HG02571 (cell line): ENCODE results near the gene HID1.
"Not testable (repeated sequence)": the region's sequence is repeated elsewhere in the genome, so short reads cannot be mapped to it uniquely, and the experiment has no call there.

Experiments used
- ATAC-seq: cut with Tn5 transposase; IDR thresholded peaks from one replicate; pipeline ENCODE4 v1.9.1; 2021; ENCODE audit warnings: mild to moderate bottlenecking, moderate library complexity; ENCODE audit not compliant: unreplicated experiment

The HID1 gene

GRCh38 chr17:74999523-74999922 is 27.0 kb upstream of the HID1 start:
- no peak for ATAC-seq

- ATAC-seq: no peak
These were observed 26.2 kb upstream of the HID1 start for GRCh38 chr17:74998783-74999182.

GRCh38 chr17:74995847-74996246 is 23.3 kb upstream of the HID1 start:
- ATAC-seq: no peak

- ATAC-seq: no peak
These were observed 21.9 kb upstream of the HID1 start for GRCh38 chr17:74994440-74994839.

DNA sequence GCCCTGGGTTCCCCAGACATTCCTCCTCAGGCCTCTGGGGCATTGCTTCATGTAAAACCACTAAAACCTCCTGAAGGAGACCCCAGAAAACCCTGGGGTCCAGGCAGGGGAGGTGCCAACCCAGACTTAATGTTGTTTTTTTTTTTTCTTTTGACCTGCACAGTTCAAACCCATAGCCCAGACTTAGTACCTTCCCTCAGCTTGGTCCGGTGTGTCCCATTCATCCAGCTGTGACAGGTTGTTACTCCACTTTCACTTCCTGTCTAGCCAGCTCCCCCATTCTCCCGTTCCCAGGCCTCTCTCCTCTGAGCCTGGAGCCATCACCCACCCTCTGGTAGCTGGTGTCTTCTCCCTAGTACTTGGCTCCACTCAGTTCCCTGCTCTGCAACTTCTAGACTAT is 19.7 kb upstream of the HID1 start:
- ATAC-seq: no peak

GRCh38 chr17:74990581-74991105 is 18.1 kb upstream of the HID1 start:
- no peak for ATAC-seq

- ATAC-seq: no peak
These were observed 15.6 kb upstream of the HID1 start for GRCh38 chr17:74987909-74988711.

GRCh38 chr17:74987418-74987908 is 14.9 kb upstream of the HID1 start, which contains the start of gene CDR2L:
Gene CDR2L, plus strand, starts transcription at chr17:74987632. Its CDS starts 412 bp downstream, at chr17:74988044.
- ATAC-seq: peak; percentile 86

DNA sequence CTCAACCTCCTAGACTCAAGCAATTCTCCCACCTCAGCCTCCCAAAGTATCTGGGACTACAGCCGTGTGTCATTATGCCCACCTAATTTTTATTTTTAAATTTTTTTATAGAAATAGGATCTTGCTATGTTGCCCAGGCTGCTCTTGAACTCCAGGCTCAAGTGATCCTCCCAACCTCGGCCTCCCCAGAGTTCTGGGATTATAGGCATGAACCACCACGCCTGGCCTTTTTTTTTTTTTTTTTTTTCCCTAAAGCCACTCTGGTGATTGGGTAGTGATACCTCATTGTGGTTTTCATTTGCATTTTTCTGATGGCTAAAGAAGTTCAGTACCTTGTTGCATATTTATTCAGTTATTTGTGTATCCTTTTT is 13.6 kb upstream of the HID1 start:
- no peak for ATAC-seq

- not testable (repeated sequence) for ATAC-seq
These were observed 10.2 kb upstream of the HID1 start for GRCh38 chr17:74982663-74983313.

DNA sequence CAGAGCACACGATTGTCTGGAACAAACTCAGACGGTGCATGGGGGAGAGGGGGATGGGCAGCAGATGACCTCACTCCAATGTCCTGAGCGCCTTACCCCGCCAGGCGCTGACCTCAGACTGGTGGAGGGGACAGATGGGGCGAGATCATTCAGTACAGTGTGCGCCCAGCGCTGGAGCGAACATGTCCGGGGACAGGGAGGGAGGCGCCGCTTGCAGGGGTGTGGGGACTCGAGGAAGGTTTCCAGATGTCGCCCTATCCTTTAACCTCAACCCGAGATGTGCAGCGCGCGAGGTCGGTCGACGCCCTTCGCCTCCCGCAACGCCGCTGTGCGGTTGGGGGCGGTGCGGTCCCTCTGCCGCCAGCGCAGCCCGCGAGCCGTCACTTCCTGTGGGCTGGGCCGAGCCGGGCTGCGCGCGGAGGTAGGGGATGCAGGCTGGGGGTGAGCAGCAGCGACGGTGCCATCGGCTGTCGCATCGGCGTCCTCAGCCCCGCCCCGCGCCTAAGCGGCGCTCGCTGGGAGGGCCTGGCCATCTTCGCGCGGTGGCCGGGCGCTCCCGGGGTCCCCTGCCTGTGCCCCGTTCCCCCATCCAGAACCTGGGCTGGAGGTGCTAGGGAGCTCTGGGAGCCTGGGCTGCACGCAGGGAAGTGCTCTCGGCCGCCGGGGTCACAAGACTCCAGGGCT is 9.6 kb upstream of the HID1 start:
- no peak for ATAC-seq

GRCh38 chr17:74981318-74981978 is 8.9 kb upstream of the HID1 start:
- no peak for ATAC-seq

- no peak for ATAC-seq
These were observed 7.0 kb upstream of the HID1 start for GRCh38 chr17:74979408-74980146.

DNA sequence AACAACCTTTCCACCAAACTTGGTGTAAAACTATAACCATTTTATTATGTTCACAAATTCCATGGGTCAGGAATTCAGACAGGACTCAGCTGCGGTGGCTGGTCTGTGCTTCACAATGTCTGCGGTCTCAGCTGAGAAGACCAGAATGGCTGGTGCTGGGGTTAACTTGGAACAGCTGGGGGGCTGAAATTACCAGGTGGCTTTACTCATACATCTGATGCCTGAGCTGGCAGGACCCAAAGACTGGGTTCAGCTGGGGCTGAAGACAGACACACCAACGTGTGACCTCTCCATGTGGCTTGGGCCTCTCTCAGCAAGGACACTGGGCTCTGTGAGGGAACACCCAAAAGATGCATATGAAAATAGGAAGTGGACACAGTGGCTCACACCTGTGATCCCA is 5.7 kb upstream of the HID1 start:
- ATAC-seq: no peak

DNA sequence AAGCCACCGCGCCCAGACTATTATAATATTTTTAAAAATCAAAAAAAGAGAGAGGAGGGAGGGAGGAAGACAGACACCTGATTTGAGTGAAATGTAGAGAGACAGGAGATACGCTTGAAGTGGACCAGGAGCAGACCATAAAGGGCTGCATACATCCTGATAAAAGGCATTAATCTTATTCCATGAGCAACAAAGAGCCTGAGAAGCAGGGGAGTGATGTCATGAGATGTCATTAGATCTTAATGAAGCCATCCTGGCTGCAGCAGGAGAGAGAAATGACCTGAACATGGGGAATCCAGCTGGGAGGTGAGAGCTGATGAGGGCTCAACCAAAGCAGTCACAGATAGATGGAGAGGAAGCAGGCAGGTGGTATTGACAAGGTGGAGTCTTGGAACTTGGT is 5.2 kb upstream of the HID1 start:
- ATAC-seq: no peak

DNA sequence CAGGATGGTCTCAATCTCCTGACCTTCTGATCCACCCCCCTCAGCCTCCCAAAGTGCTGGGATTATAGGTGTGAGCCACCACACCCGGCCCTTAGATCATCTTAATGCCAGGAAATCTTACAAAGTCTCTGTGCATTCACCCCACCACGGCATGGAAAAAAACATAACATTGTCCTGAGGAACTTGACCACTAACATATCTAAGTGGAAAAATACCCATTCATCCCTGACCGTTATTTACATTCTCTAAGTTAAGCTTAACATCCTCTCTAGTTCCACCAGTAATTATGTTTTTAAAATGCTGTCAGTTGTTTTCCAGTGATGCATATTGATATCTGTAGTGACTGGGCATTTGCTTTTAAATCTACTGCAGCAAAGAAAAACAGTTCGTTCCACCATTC is 3.4 kb upstream of the HID1 start:
- ATAC-seq: no peak

DNA sequence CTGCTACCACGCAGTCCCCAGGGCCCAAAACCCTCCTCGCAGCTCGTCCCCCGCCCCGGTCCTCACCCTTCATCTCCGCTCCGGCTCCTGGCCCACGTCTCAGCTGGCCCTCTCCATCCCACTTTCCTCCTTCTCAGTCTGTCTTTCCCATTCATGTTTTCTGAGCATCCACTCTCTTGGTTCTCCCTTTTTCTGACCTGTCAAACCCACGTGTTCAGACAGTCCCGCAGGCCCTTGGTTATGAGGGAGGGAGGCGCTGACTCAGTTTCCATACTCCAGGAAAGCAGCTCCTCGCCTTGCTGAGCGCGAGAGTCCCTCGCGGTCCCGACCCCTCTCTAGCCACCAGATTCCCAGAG is 392 bp upstream of the HID1 start:
- ATAC-seq: no peak

DNA sequence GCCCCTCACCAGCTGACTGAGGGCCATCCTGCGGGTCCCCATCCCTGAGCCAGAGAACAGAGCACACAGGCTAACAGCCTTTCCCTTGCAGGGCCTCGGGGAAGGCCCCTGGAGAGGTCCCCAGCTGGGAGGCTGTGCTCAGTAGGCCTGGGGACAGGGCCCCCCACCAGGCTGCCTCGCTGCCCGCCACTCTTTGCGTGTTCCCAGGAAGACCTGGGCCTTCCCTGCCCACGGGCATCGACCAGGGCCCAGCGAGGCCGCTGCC is 785 bp downstream of the HID1 start:
- ATAC-seq: no peak

DNA sequence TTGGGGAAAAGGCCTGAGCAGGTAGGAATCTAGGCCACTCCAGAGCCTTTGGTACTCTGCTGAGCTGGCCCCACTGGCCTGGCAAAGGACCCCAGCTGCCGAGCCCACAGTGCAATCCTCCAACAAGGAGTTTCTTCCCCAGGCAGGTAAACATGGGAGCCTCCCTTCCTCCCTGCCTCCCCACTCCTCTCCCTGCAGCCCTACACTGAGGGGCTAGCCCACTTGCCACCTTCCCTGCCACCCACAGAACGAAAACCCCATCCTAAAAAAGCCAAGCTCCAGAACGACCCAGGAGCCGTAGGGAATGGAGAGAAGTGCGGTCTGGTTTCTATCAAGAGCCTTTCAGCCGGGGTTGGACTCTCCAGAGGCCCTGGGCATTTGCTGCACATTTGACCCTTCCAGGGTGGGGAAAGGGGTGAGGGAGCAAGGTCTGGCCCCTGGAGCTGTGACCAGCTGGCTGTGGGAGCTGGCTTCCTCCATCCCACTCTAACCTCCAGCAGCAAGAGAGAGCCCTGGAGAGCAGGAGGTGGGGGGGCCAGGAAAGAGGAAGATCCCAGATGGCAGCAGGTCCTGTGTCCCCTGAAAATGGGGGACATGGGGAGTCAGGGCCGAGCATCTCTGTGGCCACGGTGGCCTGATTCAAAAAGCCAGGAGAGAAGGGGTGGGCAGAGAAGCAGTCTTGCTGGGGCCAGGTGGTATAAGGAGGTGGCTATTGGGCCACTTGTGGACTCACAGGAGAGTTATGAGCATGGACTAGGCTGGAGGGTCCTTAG is 1.3 kb downstream of the HID1 start:
- ATAC-seq: no peak

DNA sequence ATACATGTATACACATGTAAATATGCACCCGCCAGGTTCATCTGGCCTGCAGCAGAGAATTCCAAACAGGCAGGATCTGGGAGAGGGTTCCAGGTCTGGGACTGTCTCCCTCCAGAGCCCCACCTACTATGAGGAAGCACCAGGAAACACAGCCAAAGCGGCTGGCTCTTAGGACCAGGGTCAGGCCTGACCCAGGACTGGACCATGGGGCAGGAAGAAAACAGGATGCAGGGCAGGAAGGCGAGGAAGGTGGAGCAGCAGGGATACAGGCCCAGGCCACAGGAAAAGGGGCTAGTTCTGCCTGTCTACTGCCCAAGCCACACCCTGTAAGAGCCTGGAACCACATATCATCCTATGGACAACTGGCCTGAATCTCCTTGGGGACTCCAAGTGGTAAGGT is 2.2 kb downstream of the HID1 start:
- no peak for ATAC-seq
